ENCODE results near the gene C3orf85.

The C3orf85 gene

GRCh38 chr3:109152320-109152719 is 15.8 kb downstream of the C3orf85 start:
- no peak for DNase-seq (ENCODE audit: low read depth in 2 of 2)

- no peak for DNase-seq (ENCODE audit: low read depth in 2 of 2)
These were observed 18.5 kb downstream of the C3orf85 start for GRCh38 chr3:109154979-109155378.

- no peak for DNase-seq (ENCODE audit: low read depth in 2 of 2)
These were observed 19.3 kb downstream of the C3orf85 start for GRCh38 chr3:109155828-109156227.

- DNase-seq (ENCODE audit: low read depth in 2 of 2), result no peak
These were observed 25.1 kb downstream of the C3orf85 start for GRCh38 chr3:109161487-109162123.

GRCh38 chr3:109165905-109166304 is 29.4 kb downstream of the C3orf85 start:
- DNase-seq (ENCODE audit: low read depth in 2 of 2), result no peak

- no peak for DNase-seq (ENCODE audit: low read depth in 2 of 2)
These were observed 35.0 kb downstream of the C3orf85 start for GRCh38 chr3:109171479-109171878.

- no peak for DNase-seq (ENCODE audit: low read depth in 2 of 2)
These were observed 38.9 kb downstream of the C3orf85 start for GRCh38 chr3:109175411-109175810.

GRCh38 chr3:109176726-109177125 is 40.2 kb downstream of the C3orf85 start:
- no peak for DNase-seq (ENCODE audit: low read depth in 2 of 2)

- DNase-seq (ENCODE audit: low read depth in 2 of 2), result no peak
These were observed 41.4 kb downstream of the C3orf85 start for GRCh38 chr3:109177908-109178307.

GRCh38 chr3:109178708-109179107 is 42.2 kb downstream of the C3orf85 start:
- DNase-seq (ENCODE audit: low read depth in 2 of 2), result no peak

GRCh38 chr3:109184726-109185125 is 48.2 kb downstream of the C3orf85 start:
- DNase-seq (ENCODE audit: low read depth in 2 of 2), result no peak

- DNase-seq (ENCODE audit: low read depth in 2 of 2), result no peak
These were observed 50.9 kb downstream of the C3orf85 start for GRCh38 chr3:109187390-109187789.

GRCh38 chr3:109188741-109189140 is 52.2 kb downstream of the C3orf85 start:
- no peak for DNase-seq (ENCODE audit: low read depth in 2 of 2)

GRCh38 chr3:109191421-109191820 is 54.9 kb downstream of the C3orf85 start:
- no peak for DNase-seq (ENCODE audit: low read depth in 2 of 2)

- no peak for DNase-seq (ENCODE audit: low read depth in 2 of 2)
These were observed 59.3 kb downstream of the C3orf85 start for GRCh38 chr3:109195815-109196214.
